CD4-positive, alpha-beta T cell treated with Interleukin-12 subunit alpha and Interleukin-12 subunit beta, for 1 hour (primary cell): Measurements from ENCODE around the gene SLC38A7.

Source experiments
- DNase-seq: peaks from one replicate; pipeline ENCODE4 v3.0.0-alpha.2; 2020

SLC38A7 gene

GRCh38 chr16:58629733-58630640, 54.6 kb downstream of the SLC38A7 start, which contains the start of gene CNOT1:
CNOT1 (minus strand) TSS chr16:58629826; CDS start chr16:58599337, 30,489 bp downstream.
- peak; percentile 99 for DNase-seq

GRCh38 chr16:58628845-58629732, 55.5 kb downstream of the SLC38A7 start:
- peak; percentile 56 for DNase-seq

- no peak for DNase-seq
Measured at GRCh38 chr16:58624209-58624608, 60.4 kb downstream of the SLC38A7 start.

GRCh38 chr16:58620396-58620795, 64.2 kb downstream of the SLC38A7 start:
- DNase-seq = no peak

GRCh38 chr16:58615280-58615679, 69.3 kb downstream of the SLC38A7 start:
- DNase-seq = no peak
